HCT116 (cell line): ENCODE measurements around the gene ADGRB2. TPM values are rescaled to one million over a fixed set of nuclear protein-coding genes. Genes with fewer than 3 reads are reported as not detected.

Source experiments
- ATAC-seq: fragments of 200-7000 bp; cut with Tn5 transposase; 2 replicates; pipeline ENCODE4 v1.9.1; 2020; ENCODE audit warnings: mild to moderate bottlenecking, moderate library complexity
- BruUV-seq: library from RNA; stranded (reverse); fragments of 400-500 nt; replicated peaks from 2 replicates; lab custom pipeline; 2021; lab: Mats Ljungman, UMichigan
- CTCF ChIA-PET: fragments of 300-600 bp; sonication (Branson Sonifier 250); formaldehyde crosslinking; loops from one replicate; lab custom pipeline; 2021; ENCODE audit warnings: antibody characterized with exemption; lab: Charles Lee
- POLR2A ChIA-PET: fragments of 300-600, 350-600 bp; sonication (Branson Sonifier 250); formaldehyde crosslinking; loops from one replicate; lab custom pipeline; 2021; ENCODE audit warnings: antibody characterized with exemption; lab: Charles Lee
- RAD21 ChIA-PET, 2 experiments: fragments of 300-600 bp; sonication (Branson Sonifier 250); formaldehyde crosslinking; loops; one replicate each; lab custom pipeline; 2023; ENCODE audit warnings: low total read pairs in 2 of 2; ENCODE audit not compliant: uncharacterized antibody in 2 of 2, unreplicated experiment in 2 of 2, low non-redundant PET in 1 of 2; lab: Charles Lee
- DNase-seq: peaks from one replicate; pipeline ENCODE4 v3.0.0-alpha.2; 2010; ENCODE audit warnings: low read depth, low spot score
- H2AFZ ChIP-seq: fragments of 200-600 bp; shearing (Covaris generic), sonication (generic); 2 replicates; pipeline ENCODE4 v1.6.1; 2017; ENCODE audit warnings: low read depth, mixed run types, mixed read lengths, antibody characterized with exemption, low read length; ENCODE audit not compliant: poor library complexity, severe bottlenecking
- H3K27ac ChIP-seq: 2 replicates; pipeline ENCODE4 v1.5.1; 2012; ENCODE audit warnings: low read depth, low read length
- H3K27me3 ChIP-seq: fragments of 200-600 bp; sonication (generic); 2 replicates; pipeline ENCODE4 v1.6.1; 2016; ENCODE audit warnings: mixed run types, low read length, mixed read lengths; ENCODE audit not compliant: insufficient read depth
- H3K36me3 ChIP-seq, 2 experiments: fragments of 200-500 bp in 1 of 2; fragments of 200-600 bp in 1 of 2; sonication (Bioruptor generic) in 1 of 2; sonication (generic) in 1 of 2; 2 replicates each; pipeline versions ENCODE4 v1.5.1 to v1.6.1; 2014 to 2016; ENCODE audit warnings: low read length in 2 of 2, inconsistent platforms in 1 of 2, mixed read lengths in 1 of 2, mixed run types in 1 of 2; ENCODE audit not compliant: insufficient read depth in 2 of 2, control insufficient read depth in 1 of 2
- H3K4me1 ChIP-seq, 2 experiments: fragments of 200-600 bp in 1 of 2; sonication (generic) in 1 of 2; 2 replicates each; pipeline versions ENCODE4 v1.5.1 to v1.6.1; 2012 to 2017; ENCODE audit warnings: low read length in 2 of 2, inconsistent platforms in 1 of 2, mild to moderate bottlenecking in 1 of 2, mixed read lengths in 1 of 2, mixed run types in 1 of 2, moderate library complexity in 1 of 2; ENCODE audit not compliant: insufficient read depth in 2 of 2, control insufficient read depth in 1 of 2
- H3K4me2 ChIP-seq: fragments of 200-600 bp; sonication (generic); 2 replicates; pipeline ENCODE4 v1.6.1; 2017; ENCODE audit warnings: mixed run types, low read length, mixed read lengths
- H3K4me3 ChIP-seq, 2 experiments: fragments of 200-600 bp in 1 of 2; sonication (generic) in 1 of 2; replicated peaks in 1 of 2; 2 replicates each; pipeline ENCODE4 v1.5.1; 2011 to 2016; ENCODE audit warnings: low read length in 2 of 2, control low read depth in 1 of 2, low read depth in 1 of 2, mild to moderate bottlenecking in 1 of 2, mixed read lengths in 1 of 2, mixed run types in 1 of 2
- H3K79me2 ChIP-seq: fragments of 200-600 bp; sonication (generic); 2 replicates; pipeline ENCODE4 v1.6.1; 2017; ENCODE audit warnings: mild to moderate bottlenecking, mixed run types, low read length, moderate library complexity, mixed read lengths; ENCODE audit not compliant: insufficient read depth
- H3K9ac ChIP-seq: fragments of 200-600 bp; sonication (generic); 2 replicates; pipeline ENCODE4 v1.6.1; 2016; ENCODE audit warnings: low read length, mixed read lengths
- H3K9me2 ChIP-seq: fragments of 200-600 bp; sonication (generic), shearing (Covaris generic); 2 replicates; pipeline ENCODE4 v1.6.1; 2017; ENCODE audit warnings: mixed run types, mild to moderate bottlenecking, moderate library complexity; ENCODE audit not compliant: insufficient read depth
- H3K9me3 ChIP-seq, 2 experiments: fragments of 200-500 bp in 1 of 2; fragments of 200-600 bp in 1 of 2; sonication (Bioruptor generic) in 1 of 2; sonication (generic) in 1 of 2; 2 replicates each; pipeline ENCODE4 v1.6.1; 2014 to 2017; ENCODE audit warnings: low read length in 2 of 2, mixed read lengths in 2 of 2, inconsistent platforms in 1 of 2, low read depth in 1 of 2, mild to moderate bottlenecking in 1 of 2, mixed run types in 1 of 2, moderate library complexity in 1 of 2; ENCODE audit not compliant: control insufficient read depth in 1 of 2, insufficient read depth in 1 of 2
- H4K20me1 ChIP-seq: fragments of 200-600 bp; sonication (generic), shearing (Covaris generic); 2 replicates; pipeline ENCODE4 v1.6.1; 2017; ENCODE audit warnings: mixed run types, mild to moderate bottlenecking, moderate library complexity; ENCODE audit not compliant: insufficient read depth
- ELF1 ChIP-seq: IDR thresholded peaks from 2 replicates; pipeline ENCODE4 v1.6.1; 2012; ENCODE audit warnings: low read depth, borderline replicate concordance
- JUND ChIP-seq: IDR thresholded peaks from 2 replicates; pipeline ENCODE4 v1.6.1; 2012
- POLR2A ChIP-seq: IDR thresholded peaks from 2 replicates; pipeline ENCODE4 v1.7.0; 2011; ENCODE audit warnings: borderline replicate concordance; ENCODE audit not compliant: insufficient read depth, insufficient read length; ENCODE audit errors: extremely low read depth
- POLR2AphosphoS5 ChIP-seq: IDR thresholded peaks from 2 replicates; pipeline ENCODE4 v1.6.1; 2011; ENCODE audit warnings: mild to moderate bottlenecking, low read depth, low read length, moderate library complexity
- SIN3A ChIP-seq: IDR thresholded peaks from 2 replicates; pipeline ENCODE4 v1.6.1; 2012; ENCODE audit warnings: low read depth
- SP1 ChIP-seq: IDR thresholded peaks from 2 replicates; pipeline ENCODE4 v1.6.1; 2012; ENCODE audit warnings: low read depth
- TCF7L2 ChIP-seq: IDR thresholded peaks from 2 replicates; pipeline ENCODE4 v1.7.0; 2011; ENCODE audit warnings: borderline replicate concordance, inconsistent platforms; ENCODE audit not compliant: insufficient read depth, insufficient read length; ENCODE audit errors: extremely low read depth
- intact Hi-C: fragments of 100-400 bp; cut with micrococcal nuclease; formaldehyde crosslinking; loops from 2 replicates; pipeline ENCODE4 v1.10.0; 2022
- total RNA-seq: library from RNA; stranded (reverse); gene quantifications from one replicate; pipeline ENCODE4 v1.2.1, GENCODE V29; 2021; ENCODE audit not compliant: unreplicated experiment
- TF ChIP-seq, protein P1 (sequence below): IDR thresholded peaks from 2 replicates; pipeline ENCODE4 v1.6.1; 2012

ADGRB2 gene
- total RNA-seq, 1 experiment from 2014 or later: 10.1 TPM

DNA sequence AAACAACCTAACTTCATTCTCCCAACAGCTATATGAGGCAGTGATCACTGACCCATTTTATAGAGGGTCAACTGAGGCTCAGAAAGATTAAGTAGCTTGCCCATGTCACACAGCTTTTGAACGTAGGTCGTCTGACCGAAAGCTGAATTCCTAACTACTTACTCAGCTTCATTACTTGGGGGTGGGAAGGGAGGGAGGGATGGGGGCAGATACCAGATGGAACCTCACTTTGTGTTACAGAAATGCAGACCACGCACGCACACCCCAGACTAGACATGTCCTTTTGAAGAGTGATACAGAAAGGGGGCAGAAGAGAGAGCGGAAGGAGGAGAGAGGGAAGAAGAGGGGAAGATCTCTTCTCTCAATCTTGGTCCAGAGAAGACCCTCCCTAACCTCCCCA is 2.3 kb downstream of the ADGRB2 start:
- H3K79me2 ChIP-seq: no peaks in the 10 kb centered on the region
- H4K20me1 ChIP-seq: no peaks in the 10 kb centered on the region
- no peak overlapping the region for H3K27ac ChIP-seq
- no peak for TF ChIP-seq JUND
- peak overlapping the region; percentile 96 for H3K4me2 ChIP-seq
- H2AFZ ChIP-seq: no peak overlapping the region
- BruUV-seq: no TSS peak
- peaks cover 31 to 54% of the 10 kb centered on the region in 2 experiments for H3K4me1 ChIP-seq
- no peaks in the 10 kb centered on the region for H3K9me2 ChIP-seq
- ATAC-seq (no peak), DNase-seq (no peak)
- H3K9ac ChIP-seq: 0 out of 2 replicates have a peak overlapping the region, but pooled peaks have one; percentile 27
- ChIA-PET RAD21 (interaction anchor here in 1 of 2 experiments (1.8 kb wide), 1 partner anchor 202 kb away, joined by 17 read pairs; no protein-coding TSS in a partner anchor), CTCF (interaction anchor here (1.0 kb wide), 1 partner anchor 17 kb away, joined by 3 read pairs; no protein-coding TSS in a partner anchor), POLR2A (interaction anchor here (0.7 to 1.9 kb wide), 2 partner anchors 11 to 183 kb away, joined by 4 to 6 read pairs; no protein-coding TSS in a partner anchor)
- H3K27me3 ChIP-seq: no peaks in the 10 kb centered on the region
- intact Hi-C loops: loop anchor here (2.0 kb wide), 1 partner anchor 27 kb away; no protein-coding TSS in a partner anchor
- H3K36me3 ChIP-seq: no peaks in the 10 kb centered on the region
- peak overlapping the region; percentile 61 to 71; a peak in 3 of 4 replicates for H3K4me3 ChIP-seq
- no peaks in the 10 kb centered on the region for H3K9me3 ChIP-seq

DNA sequence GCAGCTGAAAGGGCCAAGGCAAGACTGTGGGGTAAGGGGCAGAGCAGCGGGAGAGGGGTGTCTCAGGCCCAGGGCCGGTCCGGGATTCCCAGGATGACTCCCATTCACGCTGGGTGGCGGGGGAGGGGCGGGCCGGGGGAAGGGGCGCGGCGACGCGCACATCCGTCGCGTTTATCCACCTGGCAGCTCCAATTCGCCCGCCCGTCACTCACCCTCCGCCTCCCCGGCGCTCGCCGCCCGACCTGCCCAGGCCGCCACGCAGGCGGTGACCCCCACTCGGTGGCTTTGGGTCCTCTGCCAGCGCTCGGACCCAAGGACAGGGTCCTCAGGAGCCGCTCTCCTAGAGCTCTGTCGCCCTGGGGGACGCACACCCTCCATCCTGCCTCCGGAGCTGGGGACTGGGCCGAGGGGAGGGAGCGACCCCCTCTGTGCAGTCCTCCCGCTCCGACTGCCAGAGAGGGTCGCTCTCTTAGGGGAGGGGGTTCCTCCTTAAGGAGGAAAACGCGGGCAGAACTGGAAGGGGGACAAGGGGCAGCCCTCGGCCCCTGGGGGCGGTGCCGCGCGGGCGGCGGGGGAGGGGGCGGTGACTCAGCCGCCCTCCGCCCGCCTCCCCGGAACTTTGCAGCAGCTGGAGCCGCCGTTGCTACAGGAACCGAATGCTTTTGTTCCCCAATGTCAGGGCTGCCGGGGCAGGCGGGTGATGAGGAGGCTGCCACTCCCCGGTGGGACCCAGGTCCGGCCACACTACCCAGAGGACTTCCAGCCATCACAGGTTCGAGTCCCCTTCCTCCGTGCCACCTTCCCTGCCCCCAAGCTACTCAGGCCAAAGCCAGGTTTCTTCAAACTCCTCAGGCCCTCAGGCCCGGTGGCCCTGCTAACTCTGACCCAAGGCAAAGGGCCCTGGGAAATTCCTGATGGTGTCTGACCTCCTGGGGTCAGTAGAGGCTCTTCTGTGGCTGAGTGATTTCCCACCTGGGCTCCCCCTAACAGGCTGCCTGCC is 3.4 kb downstream of the ADGRB2 start:
- ChIA-PET POLR2A (interaction anchor here (1.0 to 1.9 kb wide), 2 partner anchors 15 to 184 kb away, joined by 4 read pairs; no protein-coding TSS in a partner anchor), CTCF (interaction anchor here (0.8 to 2.0 kb wide), 2 partner anchors 14 to 28 kb away, joined by 3 to 8 read pairs; no protein-coding TSS in a partner anchor)
- H3K27ac ChIP-seq: no peak overlapping the region

More for the DNA sequence above, 3.4 kb downstream of the ADGRB2 start:
- Histone ChIP-seq H3K9me2 (no peaks in the 10 kb centered on the region), H3K36me3 (no peaks in the 10 kb centered on the region), H3K9me3 (no peaks in the 10 kb centered on the region), H3K4me1 (peaks cover 31 to 54% of the 10 kb centered on the region in 2 experiments), H3K79me2 (no peaks in the 10 kb centered on the region), H4K20me1 (no peaks in the 10 kb centered on the region), H3K4me3 (peak overlapping the region; percentile 5 to 9; a peak in 2 of 4 replicates), H3K9ac (0 out of 2 replicates have a peak overlapping the region, but pooled peaks have one; percentile 6), H2AFZ (no peak overlapping the region), H3K4me2 (peak overlapping the region; percentile 96), H3K27me3 (no peaks in the 10 kb centered on the region)
- ATAC-seq: no peak
- intact Hi-C loops: no loop called here
- RAD21 ChIA-PET: no interaction called here
- DNase-seq: no peak
- no TSS peak for BruUV-seq
- TF ChIP-seq POLR2A (no peak), POLR2AphosphoS5 (no peak), SP1 (no peak), ELF1 (no peak), JUND (no peak), SIN3A (no peak), TCF7L2 (no peak)
- TF ChIP-seq, protein P1, sequence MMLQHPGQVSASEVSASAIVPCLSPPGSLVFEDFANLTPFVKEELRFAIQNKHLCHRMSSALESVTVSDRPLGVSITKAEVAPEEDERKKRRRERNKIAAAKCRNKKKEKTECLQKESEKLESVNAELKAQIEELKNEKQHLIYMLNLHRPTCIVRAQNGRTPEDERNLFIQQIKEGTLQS: no peak
